GM19452 (cell line): ENCODE measurements around the gene SLC8A2.

Experiments
- ATAC-seq: cut with Tn5 transposase; IDR thresholded peaks from one replicate; pipeline ENCODE4 v1.9.1; 2021; ENCODE audit not compliant: unreplicated experiment

SLC8A2 gene

GRCh38 chr19:47505506-47505905, 33.8 kb upstream of the SLC8A2 start:
- no peak for ATAC-seq

- no peak for ATAC-seq
Observed at GRCh38 chr19:47503826-47504150, 32.1 kb upstream of the SLC8A2 start.

- ATAC-seq = no peak
Observed at GRCh38 chr19:47503130-47503825, 31.6 kb upstream of the SLC8A2 start.

- ATAC-seq = no peak
Observed at GRCh38 chr19:47499863-47500830, 28.5 kb upstream of the SLC8A2 start.

- ATAC-seq = no peak
Observed at GRCh38 chr19:47499371-47499770, 27.7 kb upstream of the SLC8A2 start.

GRCh38 chr19:47498561-47498960, 26.9 kb upstream of the SLC8A2 start:
- no peak for ATAC-seq

GRCh38 chr19:47497821-47498520, 26.3 kb upstream of the SLC8A2 start:
- no peak for ATAC-seq

GRCh38 chr19:47497050-47497766, 25.5 kb upstream of the SLC8A2 start:
- no peak for ATAC-seq

- ATAC-seq = no peak
Observed at GRCh38 chr19:47495478-47496372, 24.0 kb upstream of the SLC8A2 start.

- no peak for ATAC-seq
Observed at GRCh38 chr19:47494729-47495128, 23.0 kb upstream of the SLC8A2 start.

GRCh38 chr19:47494211-47494547, 22.5 kb upstream of the SLC8A2 start:
- no peak for ATAC-seq

- no peak for ATAC-seq
Observed at GRCh38 chr19:47493378-47494210, 21.9 kb upstream of the SLC8A2 start.

GRCh38 chr19:47492571-47493377, 21.1 kb upstream of the SLC8A2 start:
- no peak for ATAC-seq

- ATAC-seq = no peak
Observed at GRCh38 chr19:47492137-47492533, 20.4 kb upstream of the SLC8A2 start.

GRCh38 chr19:47491358-47492136, 19.9 kb upstream of the SLC8A2 start:
- ATAC-seq = no peak

GRCh38 chr19:47490847-47491246, 19.2 kb upstream of the SLC8A2 start:
- ATAC-seq = no peak

GRCh38 chr19:47490031-47490430, 18.3 kb upstream of the SLC8A2 start:
- no peak for ATAC-seq
